GM19467 (cell line): ENCODE measurements around the gene GRM4.

Experiments used
- ATAC-seq: cut with Tn5 transposase; IDR thresholded peaks from one replicate; pipeline ENCODE4 v1.9.1; 2021; ENCODE audit warnings: mild to moderate bottlenecking, moderate library complexity; ENCODE audit not compliant: unreplicated experiment

Gene GRM4

GRCh38 chr6:33983721-33984465, 162.0 kb downstream of the GRM4 start:
- no peak for ATAC-seq

GRCh38 chr6:33983109-33983716, 162.7 kb downstream of the GRM4 start:
- ATAC-seq, result no peak

- ATAC-seq, result no peak
Observed at GRCh38 chr6:33981861-33982260, 164.0 kb downstream of the GRM4 start.

GRCh38 chr6:33981421-33981820, 164.5 kb downstream of the GRM4 start:
- ATAC-seq, result no peak

GRCh38 chr6:33980176-33981175, 165.4 kb downstream of the GRM4 start:
- no peak for ATAC-seq

GRCh38 chr6:33979750-33980149, 166.1 kb downstream of the GRM4 start:
- ATAC-seq, result no peak

- no peak for ATAC-seq
Observed at GRCh38 chr6:33978412-33979150, 167.3 kb downstream of the GRM4 start.

- no peak for ATAC-seq
Observed at GRCh38 chr6:33977606-33978411, 168.1 kb downstream of the GRM4 start.

GRCh38 chr6:33976437-33977360, 169.2 kb downstream of the GRM4 start:
- no peak for ATAC-seq

- ATAC-seq, result no peak
Observed at GRCh38 chr6:33975661-33976436, 170.0 kb downstream of the GRM4 start.

GRCh38 chr6:33974471-33974870, 171.4 kb downstream of the GRM4 start:
- ATAC-seq, result no peak

GRCh38 chr6:33974030-33974429, 171.9 kb downstream of the GRM4 start:
- ATAC-seq, result no peak

GRCh38 chr6:33971580-33971979, 174.3 kb downstream of the GRM4 start:
- ATAC-seq, result no peak
